KMS-11 (cell line): Measurements from ENCODE around the gene TMEM120A.

Source experiments
- H2AFZ ChIP-seq: fragments of 200-600 bp; sonication (generic); 2 replicates; pipeline ENCODE4 v1.6.1; 2016; ENCODE audit warnings: antibody characterized with exemption, mixed run types, low read depth
- H3K27ac ChIP-seq: fragments of 200-600 bp; sonication (generic); 2 replicates; pipeline ENCODE4 v1.6.1; 2016; ENCODE audit warnings: mild to moderate bottlenecking, mixed run types
- H3K27me3 ChIP-seq: fragments of 200-600 bp; sonication (generic); 2 replicates; pipeline ENCODE4 v1.6.1; 2017; ENCODE audit warnings: mild to moderate bottlenecking, low read depth, mixed run types, moderate library complexity; ENCODE audit not compliant: insufficient read depth
- H3K36me3 ChIP-seq: fragments of 200-600 bp; sonication (generic); 2 replicates; pipeline ENCODE4 v1.6.1; 2017; ENCODE audit warnings: mild to moderate bottlenecking, mixed run types; ENCODE audit not compliant: insufficient read depth
- H3K4me1 ChIP-seq: fragments of 200-600 bp; sonication (generic); 2 replicates; pipeline ENCODE4 v1.6.1; 2016; ENCODE audit warnings: mild to moderate bottlenecking, low read depth, mixed run types; ENCODE audit not compliant: poor library complexity, severe bottlenecking
- H3K4me2 ChIP-seq: fragments of 200-600 bp; sonication (generic); 2 replicates; pipeline ENCODE4 v1.7.0; 2016; ENCODE audit warnings: mild to moderate bottlenecking, mixed run types
- H3K4me3 ChIP-seq: fragments of 200-600 bp; sonication (generic); IDR thresholded peaks from 2 replicates; pipeline ENCODE4 v1.6.1; 2017; ENCODE audit warnings: low read depth, low read length, mixed read lengths; ENCODE audit not compliant: insufficient read depth
- H3K79me2 ChIP-seq: fragments of 200-600 bp; sonication (generic); 2 replicates; pipeline ENCODE4 v1.6.1; 2016; ENCODE audit warnings: low read depth, mixed run types; ENCODE audit not compliant: insufficient read depth
- H3K9ac ChIP-seq: fragments of 200-600 bp; sonication (generic); 2 replicates; pipeline ENCODE4 v1.6.1; 2016; ENCODE audit warnings: mild to moderate bottlenecking, mixed run types
- H4K20me1 ChIP-seq: fragments of 200-600 bp; sonication (generic); 2 replicates; pipeline ENCODE4 v1.6.1; 2016; ENCODE audit warnings: mild to moderate bottlenecking, mixed run types; ENCODE audit not compliant: insufficient read depth
- TF ChIP-seq, protein P1 (sequence below): fragments of 200-600 bp; sonication (generic); conservative IDR thresholded peaks from 2 replicates; pipeline ENCODE4 v1.6.1; 2017; ENCODE audit warnings: low read depth, mild to moderate bottlenecking, antibody characterized with exemption, low read length, moderate library complexity, mixed read lengths

TMEM120A gene

DNA sequence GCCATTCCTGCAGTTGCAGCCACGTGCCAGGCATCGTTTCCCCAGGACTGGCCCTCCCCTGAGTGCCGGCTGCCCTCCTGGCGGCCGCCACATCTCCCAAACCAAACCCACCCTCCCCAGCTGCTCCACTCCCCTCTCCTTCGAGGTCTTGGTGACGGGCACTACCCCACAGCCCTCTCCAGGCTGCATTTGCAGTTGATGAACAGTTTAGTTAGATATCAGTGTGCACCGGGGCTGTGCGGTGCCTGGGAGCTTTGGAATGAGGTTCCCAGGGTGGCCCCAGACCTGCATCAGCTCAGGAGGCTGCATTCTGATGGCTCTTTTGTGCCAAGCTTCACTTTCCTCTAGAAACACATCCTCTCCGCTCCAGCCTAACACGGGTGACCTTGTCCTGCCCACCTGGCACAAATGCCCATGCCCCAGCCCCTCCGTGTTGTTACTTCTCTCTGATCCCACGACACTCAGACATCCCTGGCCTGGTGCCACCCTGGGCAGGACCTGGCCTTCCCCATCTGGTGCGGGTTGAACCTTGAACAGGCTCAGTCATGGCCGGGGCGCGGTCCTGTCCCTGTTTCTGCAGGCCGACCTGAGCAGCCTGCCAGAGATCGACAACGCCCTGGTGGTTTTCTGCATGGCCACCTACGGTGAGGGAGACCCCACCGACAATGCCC is 14.5 kb downstream of the TMEM120A start:
- H3K27ac ChIP-seq, result no peak overlapping the region
- no peaks in the 10 kb centered on the region for H3K36me3 ChIP-seq
- H2AFZ ChIP-seq, result no peak overlapping the region

DNA sequence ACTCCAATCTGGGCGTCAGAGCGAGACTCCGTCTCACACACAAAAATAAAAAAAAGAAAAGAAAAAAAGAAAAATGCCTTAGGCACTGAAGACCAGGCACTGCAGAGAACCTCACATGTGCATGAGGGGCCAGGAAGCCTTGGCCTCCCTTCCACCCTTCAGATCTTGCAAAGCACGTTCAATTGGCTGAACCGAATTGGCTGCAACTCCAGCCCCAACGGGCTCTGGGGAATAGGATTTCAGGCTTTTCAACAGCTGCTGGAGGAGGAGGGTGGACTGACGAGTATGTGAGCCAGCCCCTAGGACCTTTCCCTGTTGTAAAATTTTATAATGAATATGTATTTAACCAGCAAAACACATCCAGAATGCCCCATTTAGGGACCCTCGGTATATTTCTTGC is 16.7 kb downstream of the TMEM120A start:
- no peaks in the 10 kb centered on the region for H3K27me3 ChIP-seq
- H3K4me1 ChIP-seq, result no peaks in the 10 kb centered on the region
- no peak overlapping the region for H2AFZ ChIP-seq
- H3K9ac ChIP-seq, result no peak overlapping the region
- no peaks in the 10 kb centered on the region for H3K36me3 ChIP-seq
- no peak overlapping the region for H3K27ac ChIP-seq
- H3K79me2 ChIP-seq, result no peaks in the 10 kb centered on the region
- no peak overlapping the region for H3K4me2 ChIP-seq
- TF ChIP-seq, protein P1, sequence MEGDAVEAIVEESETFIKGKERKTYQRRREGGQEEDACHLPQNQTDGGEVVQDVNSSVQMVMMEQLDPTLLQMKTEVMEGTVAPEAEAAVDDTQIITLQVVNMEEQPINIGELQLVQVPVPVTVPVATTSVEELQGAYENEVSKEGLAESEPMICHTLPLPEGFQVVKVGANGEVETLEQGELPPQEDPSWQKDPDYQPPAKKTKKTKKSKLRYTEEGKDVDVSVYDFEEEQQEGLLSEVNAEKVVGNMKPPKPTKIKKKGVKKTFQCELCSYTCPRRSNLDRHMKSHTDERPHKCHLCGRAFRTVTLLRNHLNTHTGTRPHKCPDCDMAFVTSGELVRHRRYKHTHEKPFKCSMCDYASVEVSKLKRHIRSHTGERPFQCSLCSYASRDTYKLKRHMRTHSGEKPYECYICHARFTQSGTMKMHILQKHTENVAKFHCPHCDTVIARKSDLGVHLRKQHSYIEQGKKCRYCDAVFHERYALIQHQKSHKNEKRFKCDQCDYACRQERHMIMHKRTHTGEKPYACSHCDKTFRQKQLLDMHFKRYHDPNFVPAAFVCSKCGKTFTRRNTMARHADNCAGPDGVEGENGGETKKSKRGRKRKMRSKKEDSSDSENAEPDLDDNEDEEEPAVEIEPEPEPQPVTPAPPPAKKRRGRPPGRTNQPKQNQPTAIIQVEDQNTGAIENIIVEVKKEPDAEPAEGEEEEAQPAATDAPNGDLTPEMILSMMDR, result no peak
- H4K20me1 ChIP-seq, result no peaks in the 10 kb centered on the region
- H3K4me3 ChIP-seq, result no peak overlapping the region

More for the DNA sequence above, 14.5 kb downstream of the TMEM120A start:
- no peaks in the 10 kb centered on the region for H3K79me2 ChIP-seq
- no peak overlapping the region for H3K4me2 ChIP-seq
- no peak overlapping the region for H3K9ac ChIP-seq
- TF ChIP-seq, protein P1, result no peak
- H3K4me1 ChIP-seq, result no peaks in the 10 kb centered on the region
- H4K20me1 ChIP-seq, result no peaks in the 10 kb centered on the region
- no peak overlapping the region for H3K4me3 ChIP-seq
- H3K27me3 ChIP-seq, result no peaks in the 10 kb centered on the region

DNA sequence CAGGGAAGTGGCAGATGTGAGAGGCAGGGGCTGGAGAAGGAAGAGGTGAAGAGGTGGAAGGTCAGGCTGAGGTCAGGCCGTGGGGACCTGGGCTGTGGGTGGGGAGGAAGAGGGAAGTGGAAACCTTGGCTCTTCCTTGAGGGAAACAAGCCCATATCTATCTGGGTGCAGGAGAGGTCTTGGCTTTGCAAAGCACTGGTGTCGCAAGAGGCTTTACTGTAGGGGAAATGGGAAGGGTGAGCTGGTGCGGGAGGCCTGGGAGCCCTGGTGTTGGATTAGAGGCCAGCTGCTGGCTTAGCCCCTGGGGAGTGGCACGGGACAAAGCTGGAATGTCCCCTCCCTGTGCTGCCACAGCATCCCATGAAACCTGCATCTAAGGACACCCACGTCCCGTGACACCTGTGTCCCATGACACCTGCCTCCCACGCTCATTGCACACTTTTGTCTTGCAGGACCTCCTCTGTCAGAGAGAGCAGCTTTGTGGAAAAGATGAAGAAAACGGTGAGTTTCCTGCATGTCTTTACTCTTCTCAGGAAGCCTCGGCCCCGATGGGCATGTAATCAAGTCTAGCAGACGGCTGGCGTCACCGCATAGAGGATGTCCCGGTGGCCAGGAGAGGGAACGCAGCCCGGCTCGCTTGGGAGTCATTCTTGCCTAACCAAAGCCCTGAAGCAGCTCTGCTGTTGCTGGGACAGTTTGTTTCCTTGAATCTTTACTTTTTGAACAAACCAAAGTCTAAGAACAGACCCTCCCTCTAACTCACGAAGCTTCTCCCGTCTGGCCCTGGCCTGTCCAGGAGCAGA is 22.2 kb downstream of the TMEM120A start:
- H3K27me3 ChIP-seq, result no peaks in the 10 kb centered on the region
- H3K4me1 ChIP-seq, result peaks cover under 1% of the 10 kb centered on the region
- H3K79me2 ChIP-seq, result no peaks in the 10 kb centered on the region
- TF ChIP-seq, protein P1, result no peak
- H4K20me1 ChIP-seq, result no peaks in the 10 kb centered on the region
- H2AFZ ChIP-seq, result no peak overlapping the region
- H3K4me3 ChIP-seq, result no peak overlapping the region
- no peaks in the 10 kb centered on the region for H3K36me3 ChIP-seq
- H3K27ac ChIP-seq, result no peak overlapping the region
- no peak overlapping the region for H3K9ac ChIP-seq
- no peak overlapping the region for H3K4me2 ChIP-seq

DNA sequence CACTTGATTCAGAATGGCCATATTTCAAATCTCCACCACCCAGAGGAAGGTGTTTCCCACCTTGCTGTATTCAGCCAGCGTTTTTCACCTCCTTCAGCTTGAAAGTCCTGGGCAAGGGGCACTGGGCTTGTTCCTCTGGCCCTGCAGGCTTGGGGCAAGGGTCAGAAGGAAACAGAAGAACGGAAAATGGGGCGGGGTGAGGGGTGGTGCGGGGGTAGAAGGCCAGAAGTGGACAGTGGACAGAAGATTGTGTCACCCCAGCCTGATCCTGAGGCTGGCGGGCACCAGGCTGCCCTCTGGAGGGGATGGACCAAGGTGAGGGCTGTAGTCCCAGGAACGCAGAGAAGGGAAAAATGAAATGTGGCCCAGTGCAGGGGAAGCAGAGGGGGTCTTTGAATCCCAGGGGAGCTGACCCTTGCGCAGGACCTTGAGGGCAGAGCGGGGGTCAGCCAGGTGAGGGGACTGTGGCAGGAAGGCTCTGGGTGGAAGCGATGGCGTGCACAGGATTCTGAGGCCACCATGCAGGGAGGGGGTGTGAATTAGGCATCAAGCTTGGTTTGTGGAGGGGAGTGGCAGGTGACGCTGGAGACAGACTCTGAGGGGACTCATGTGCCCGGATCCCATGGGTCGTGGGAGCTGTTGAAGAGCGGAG is 23.0 kb downstream of the TMEM120A start:
- Histone ChIP-seq H3K27me3 (no peaks in the 10 kb centered on the region), H3K4me1 (peaks cover 7% of the 10 kb centered on the region), H3K4me3 (no peak overlapping the region), H3K36me3 (no peaks in the 10 kb centered on the region), H2AFZ (no peak overlapping the region), H4K20me1 (no peaks in the 10 kb centered on the region), H3K9ac (no peak overlapping the region), H3K27ac (no peak overlapping the region), H3K4me2 (no peak overlapping the region), H3K79me2 (no peaks in the 10 kb centered on the region)
- TF ChIP-seq, protein P1, result no peak
